WTC11 (cell line): Measurements from ENCODE around the gene DNLZ.

Experiments
- CBFB ChIP-seq: sonication (generic); formaldehyde crosslinking; IDR thresholded peaks from 2 replicates; pipeline ENCODE4 v1.8.1; 2022; ENCODE audit warnings: mild to moderate bottlenecking, low read depth, missing genetic modification reagents
- CTCF ChIP-seq: fragments of 200-600 bp; IDR thresholded peaks from 2 replicates; pipeline ENCODE4 v1.8.0; 2022; ENCODE audit warnings: antibody characterized with exemption
- FOXJ3 ChIP-seq: sonication (generic); formaldehyde crosslinking; IDR thresholded peaks from 2 replicates; pipeline ENCODE4 v1.9.0; 2021; ENCODE audit warnings: missing genetic modification reagents, mild to moderate bottlenecking, borderline replicate concordance
- JUN ChIP-seq: sonication (generic); formaldehyde crosslinking; IDR thresholded peaks from 2 replicates; pipeline ENCODE4 v1.8.0; 2023; ENCODE audit warnings: mild to moderate bottlenecking, missing genetic modification reagents
- ZNF219 ChIP-seq: sonication (generic); formaldehyde crosslinking; IDR thresholded peaks from 2 replicates; pipeline ENCODE4 v1.8.0; 2023; ENCODE audit warnings: missing genetic modification reagents, mild to moderate bottlenecking, borderline replicate concordance
- TF ChIP-seq, protein P1 (sequence below): sonication (generic); formaldehyde crosslinking; IDR thresholded peaks from 2 replicates; pipeline ENCODE4 v1.8.1; 2022; ENCODE audit warnings: mild to moderate bottlenecking, moderate library complexity, missing genetic modification reagents

GRCh38 chr9:136335296-136336155, 28.0 kb downstream of the DNLZ start:
- no peak for TF ChIP-seq CBFB (CRISPR knock-in tag)
- no peak for TF ChIP-seq ZNF219
- TF ChIP-seq FOXJ3: no peak
- TF ChIP-seq, protein P1, sequence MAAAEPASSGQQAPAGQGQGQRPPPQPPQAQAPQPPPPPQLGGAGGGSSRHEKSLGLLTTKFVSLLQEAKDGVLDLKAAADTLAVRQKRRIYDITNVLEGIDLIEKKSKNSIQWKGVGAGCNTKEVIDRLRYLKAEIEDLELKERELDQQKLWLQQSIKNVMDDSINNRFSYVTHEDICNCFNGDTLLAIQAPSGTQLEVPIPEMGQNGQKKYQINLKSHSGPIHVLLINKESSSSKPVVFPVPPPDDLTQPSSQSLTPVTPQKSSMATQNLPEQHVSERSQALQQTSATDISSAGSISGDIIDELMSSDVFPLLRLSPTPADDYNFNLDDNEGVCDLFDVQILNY: no peak
- TF ChIP-seq CTCF: no peak
- TF ChIP-seq JUN (CRISPR knock-in tag): no peak
